Activated gamma-delta T cell treated with Interleukin-2 at 50 U/mL for 16 hours (primary cell): ENCODE results near the gene MTA3.
"Not testable (repeated sequence)": the region's sequence is repeated elsewhere in the genome, so short reads cannot be mapped to it uniquely, and the experiment has no call there.

Experiments used
- DNase-seq: peaks from one replicate; pipeline ENCODE4 v3.0.0-alpha.2; 2020

The MTA3 gene

GRCh38 chr2:42567806-42568400, 529 bp upstream of the MTA3 start:
- DNase-seq = no peak

DNA sequence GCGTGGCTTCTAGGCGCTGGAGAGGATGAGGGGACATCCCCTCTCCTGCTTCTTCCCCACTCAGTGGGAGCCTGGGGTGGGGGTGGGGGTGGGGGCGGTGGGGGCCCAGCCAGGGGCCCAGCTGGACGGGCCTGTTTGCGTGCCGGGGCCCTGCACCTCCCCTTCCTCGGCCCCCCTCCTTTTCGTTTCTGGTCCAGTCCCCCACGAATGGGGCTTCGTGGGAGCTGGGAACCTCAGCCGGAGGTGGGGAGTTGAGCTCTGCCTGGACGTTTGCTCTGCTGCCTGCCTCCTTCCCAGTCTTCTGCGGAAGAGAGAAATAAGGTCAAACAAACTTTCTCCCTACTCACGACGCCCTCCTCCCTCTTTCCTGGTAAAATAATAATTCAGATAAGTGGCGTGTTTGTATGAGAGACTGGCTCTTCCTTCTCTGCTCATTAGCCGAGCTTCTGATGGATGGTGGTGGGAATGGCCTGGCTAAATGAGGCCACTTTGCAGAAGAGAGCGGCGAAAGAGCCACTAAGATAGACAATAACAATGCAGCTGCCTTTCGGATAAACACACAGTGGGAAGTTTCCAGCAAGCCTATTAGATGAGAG, 782 bp downstream of the MTA3 start:
- DNase-seq = peak; percentile 4

GRCh38 chr2:42569883-42570282, 1.5 kb downstream of the MTA3 start:
- no peak for DNase-seq

GRCh38 chr2:42572297-42573081, 4.1 kb downstream of the MTA3 start:
- DNase-seq = no peak

- no peak for DNase-seq
Measured at GRCh38 chr2:42573256-42573655, 4.8 kb downstream of the MTA3 start.

DNA sequence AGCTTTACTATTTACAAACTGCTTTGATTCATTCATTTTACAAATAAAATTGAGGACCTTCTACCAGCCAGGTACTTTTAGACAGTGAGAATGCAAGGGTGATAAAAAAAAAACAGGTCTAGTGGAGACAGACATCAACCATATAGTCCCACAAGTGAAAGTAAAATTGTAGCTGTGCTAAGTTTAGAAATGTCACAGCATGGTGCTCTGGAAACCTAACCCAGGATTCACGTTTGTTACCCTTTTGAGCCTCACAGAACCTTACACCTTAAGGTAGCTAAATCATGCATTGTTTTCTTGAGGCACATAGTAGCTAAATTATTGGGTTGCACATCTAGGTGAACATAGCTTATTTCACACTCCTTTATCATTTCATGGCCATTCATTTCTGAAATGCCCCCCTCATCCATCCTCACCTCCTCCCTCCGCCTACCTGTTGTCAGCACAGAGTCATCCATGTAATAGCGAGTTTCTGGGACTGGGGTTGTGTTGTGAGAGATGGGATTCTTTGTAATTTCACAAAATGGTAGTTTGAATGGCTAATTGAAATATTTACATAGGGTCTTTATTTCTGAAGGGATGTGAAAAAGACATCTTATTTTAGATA, 7.1 kb downstream of the MTA3 start:
- no peak for DNase-seq

- no peak for DNase-seq
Measured at GRCh38 chr2:42578621-42579020, 10.2 kb downstream of the MTA3 start.

DNA sequence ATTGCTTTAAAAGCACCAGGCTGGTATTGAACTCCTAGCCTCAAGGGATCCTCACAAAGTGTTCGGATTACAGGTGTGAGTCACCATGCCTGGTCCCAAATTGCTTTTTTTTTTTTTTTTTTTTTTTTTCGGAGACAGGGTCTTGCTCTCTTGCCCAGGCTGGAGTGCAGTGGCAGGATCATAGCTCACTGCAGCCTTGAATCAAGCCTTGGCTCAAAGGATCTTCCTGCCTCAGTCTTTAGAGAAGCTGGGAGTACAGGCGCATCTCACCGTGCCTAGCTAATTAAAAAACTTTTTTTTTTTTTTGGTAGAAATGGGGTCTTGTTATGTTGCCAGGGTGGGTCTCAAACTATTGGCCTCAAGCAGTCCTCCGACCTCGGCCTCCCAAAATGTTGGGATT, 12.8 kb downstream of the MTA3 start:
- no peak for DNase-seq

DNA sequence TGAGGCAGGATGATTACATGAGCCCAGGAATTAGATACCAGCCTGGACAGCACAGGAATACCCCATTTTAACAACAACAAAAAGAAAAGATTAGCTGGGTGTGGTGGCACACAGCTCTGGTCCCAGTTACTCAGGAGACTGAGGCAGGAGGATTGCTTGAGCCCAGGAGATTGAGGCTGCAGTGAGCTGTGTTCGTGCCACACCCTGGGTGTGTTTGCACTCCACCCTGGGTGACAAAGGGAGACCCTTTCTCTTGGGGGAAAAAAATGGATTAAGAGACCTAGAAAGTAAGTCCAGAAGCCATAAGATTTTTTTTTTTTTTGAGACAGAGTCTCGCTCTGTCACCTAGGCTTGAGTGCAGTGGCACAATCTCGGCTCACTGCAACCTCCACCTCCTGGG, 16.2 kb downstream of the MTA3 start:
- DNase-seq = not testable (repeated sequence)

DNA sequence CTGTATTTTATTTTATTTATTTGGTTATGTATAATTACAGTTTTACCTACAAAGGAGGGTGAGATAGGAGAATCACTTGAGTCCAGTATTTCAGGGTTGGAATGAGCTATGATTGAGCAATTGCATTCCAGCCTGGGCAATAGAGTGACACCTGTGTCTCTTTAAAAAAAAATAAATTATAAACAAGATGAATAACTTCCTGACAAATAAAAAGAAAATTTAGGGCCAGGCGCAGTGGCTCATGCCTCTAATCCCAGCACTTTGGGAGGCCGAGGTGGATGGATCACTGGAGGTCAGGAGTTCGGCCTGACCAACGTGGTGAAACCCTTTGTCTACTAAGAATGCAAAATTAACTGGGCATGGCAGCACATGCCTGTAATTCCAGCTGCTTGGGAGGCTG, 17.3 kb downstream of the MTA3 start:
- no peak for DNase-seq

GRCh38 chr2:42587526-42588117, 19.2 kb downstream of the MTA3 start:
- no peak for DNase-seq

DNA sequence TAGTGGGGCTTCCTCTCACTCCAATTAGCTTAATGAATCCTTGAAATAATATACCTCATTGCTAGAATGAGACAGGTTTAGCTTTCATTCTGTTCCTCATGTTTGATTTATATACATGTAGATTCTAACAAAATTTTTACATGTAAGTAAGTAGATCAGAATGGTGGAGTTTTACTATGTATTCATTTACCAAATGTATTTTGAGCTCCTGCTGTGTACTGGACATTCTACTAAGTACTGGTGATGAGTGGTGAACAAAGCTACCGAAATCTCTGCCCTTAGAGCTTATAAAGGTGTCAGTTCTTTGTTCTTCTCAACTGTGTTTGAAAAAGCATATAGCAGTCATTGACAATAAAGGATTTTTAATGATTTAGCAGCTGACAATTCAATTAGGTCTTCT, 19.7 kb downstream of the MTA3 start:
- DNase-seq = no peak

DNA sequence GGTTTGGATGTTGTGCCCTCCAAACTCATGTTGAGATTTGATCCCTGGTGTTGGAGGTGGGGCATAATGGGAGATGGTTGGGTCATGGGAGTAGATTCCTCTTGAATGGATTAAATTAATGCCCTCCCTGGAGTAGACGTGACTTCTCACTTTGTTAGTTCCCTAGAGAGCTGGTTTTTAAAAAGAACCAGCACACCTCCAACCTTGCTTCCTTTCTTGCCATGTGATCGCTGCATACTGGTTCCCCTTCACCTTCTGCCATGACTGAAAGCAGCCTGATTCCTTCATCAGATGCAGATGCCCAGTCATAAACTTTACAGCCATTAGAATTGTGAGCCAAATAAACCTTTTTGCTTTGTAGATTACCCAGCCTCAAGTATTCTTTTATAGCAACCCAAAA, 21.7 kb downstream of the MTA3 start:
- no peak for DNase-seq

- DNase-seq = no peak
Measured at GRCh38 chr2:42593282-42593681, 24.9 kb downstream of the MTA3 start.

DNA sequence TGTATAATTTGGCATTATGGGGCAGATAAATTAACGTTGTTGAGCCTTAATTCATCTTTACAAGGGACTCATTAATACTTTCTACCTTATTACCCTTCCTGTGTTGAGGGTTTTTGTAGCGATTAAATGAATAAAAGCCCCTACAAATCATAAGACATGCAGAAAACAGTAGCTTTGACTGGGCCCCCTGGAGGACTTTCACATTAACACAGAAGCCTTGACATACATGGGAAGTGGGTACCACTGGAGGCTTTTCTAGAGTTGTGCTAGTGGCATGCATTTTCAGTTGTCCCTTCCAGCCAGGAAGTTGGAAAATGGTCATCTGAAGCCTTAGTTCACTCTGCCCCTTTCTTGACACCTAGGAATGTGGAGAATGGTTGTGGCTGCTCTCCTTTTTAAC, 30.2 kb downstream of the MTA3 start:
- DNase-seq = no peak

DNA sequence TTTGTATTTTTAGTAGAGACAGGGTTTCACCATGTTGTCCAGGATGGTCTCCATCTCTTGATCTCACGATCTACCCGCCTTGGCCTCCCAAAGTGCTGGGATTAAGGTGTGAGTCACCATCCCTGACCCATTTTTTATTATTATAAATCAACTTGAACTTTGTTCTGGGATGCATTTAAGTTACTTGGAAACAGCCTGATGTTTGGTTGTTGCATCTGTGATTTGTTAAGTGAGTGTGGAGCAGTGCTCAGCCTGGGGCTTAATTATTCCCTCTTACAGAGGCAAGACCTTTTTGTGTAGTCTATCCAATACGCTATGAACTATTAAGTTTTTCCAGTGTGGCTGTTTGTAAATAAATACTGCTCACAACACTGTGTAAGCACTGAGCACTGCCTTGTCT, 32.6 kb downstream of the MTA3 start:
- no peak for DNase-seq

DNA sequence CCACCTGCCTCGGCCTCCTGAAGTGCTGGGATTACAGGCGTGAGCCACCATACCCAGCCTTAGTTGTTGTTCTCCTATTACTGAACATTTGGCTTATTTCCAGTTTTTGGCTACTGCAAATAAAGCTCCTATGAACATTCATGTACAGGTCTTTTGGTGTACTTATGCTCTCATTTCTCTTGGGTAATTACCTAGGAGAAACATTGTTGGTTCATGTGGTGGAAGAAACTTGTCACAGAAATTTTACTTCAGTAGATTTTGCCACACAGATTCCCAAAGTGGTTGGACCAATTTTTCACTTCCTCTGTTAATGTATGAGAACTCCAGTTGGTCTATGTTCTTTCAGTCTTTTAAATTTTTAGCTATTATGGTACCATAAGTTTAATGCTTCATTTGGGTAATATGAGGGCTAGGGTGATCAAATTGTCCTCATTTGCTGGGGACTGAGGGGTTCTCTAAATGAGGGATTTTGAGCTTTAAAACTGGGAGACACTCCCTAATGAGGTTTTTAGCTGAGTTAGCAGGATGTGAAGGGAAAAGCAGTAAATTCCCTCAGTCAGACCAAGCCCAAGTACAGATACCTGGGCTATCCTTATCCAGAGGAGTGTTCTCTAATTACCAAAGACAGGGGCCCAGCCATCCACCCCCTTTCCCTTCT, 33.9 kb downstream of the MTA3 start:
- DNase-seq = no peak

DNA sequence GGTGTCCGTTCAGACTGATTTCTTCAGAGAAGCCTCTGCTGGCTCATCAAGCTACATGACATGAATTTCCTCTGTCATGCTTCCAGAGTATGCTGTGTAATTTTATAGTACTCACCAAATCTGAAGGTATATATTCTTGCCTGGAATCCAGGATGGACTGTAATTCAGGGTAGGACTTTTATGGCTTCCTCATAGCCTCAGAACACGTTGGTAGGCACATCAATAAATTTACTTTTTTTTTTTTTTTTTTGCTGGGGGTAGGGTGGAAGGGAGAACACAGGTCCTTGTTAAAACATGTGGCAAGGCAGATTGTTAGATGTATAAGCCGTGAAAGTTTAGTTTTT, 34.4 kb downstream of the MTA3 start:
- no peak for DNase-seq

DNA sequence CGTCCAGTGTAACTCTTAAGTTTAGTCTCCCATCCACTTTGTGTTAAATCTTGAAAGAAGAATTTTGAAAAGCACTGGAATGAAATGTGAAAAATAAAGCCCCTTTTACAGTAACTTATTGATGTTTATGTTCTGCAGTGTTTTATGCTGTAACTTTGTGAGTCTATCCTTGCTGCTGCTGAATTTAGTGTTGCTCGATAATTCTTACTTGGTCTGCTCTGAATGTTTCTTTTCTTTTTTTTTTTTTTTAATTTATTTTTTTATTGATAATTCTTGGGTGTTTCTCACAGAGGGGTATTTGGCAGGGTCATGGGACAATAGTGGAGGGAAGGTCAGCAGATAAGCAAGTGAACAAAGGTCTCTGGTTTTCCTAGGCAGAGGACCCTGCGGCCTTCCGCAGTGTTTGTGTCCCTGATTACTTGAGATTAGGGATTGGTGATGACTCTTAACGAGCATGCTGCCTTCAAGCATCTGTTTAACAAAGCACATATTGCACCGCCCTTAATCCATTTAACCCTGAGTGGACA, 36.0 kb downstream of the MTA3 start:
- DNase-seq = not testable (repeated sequence)

GRCh38 chr2:42606166-42606565, 37.7 kb downstream of the MTA3 start:
- not testable (repeated sequence) for DNase-seq

DNA sequence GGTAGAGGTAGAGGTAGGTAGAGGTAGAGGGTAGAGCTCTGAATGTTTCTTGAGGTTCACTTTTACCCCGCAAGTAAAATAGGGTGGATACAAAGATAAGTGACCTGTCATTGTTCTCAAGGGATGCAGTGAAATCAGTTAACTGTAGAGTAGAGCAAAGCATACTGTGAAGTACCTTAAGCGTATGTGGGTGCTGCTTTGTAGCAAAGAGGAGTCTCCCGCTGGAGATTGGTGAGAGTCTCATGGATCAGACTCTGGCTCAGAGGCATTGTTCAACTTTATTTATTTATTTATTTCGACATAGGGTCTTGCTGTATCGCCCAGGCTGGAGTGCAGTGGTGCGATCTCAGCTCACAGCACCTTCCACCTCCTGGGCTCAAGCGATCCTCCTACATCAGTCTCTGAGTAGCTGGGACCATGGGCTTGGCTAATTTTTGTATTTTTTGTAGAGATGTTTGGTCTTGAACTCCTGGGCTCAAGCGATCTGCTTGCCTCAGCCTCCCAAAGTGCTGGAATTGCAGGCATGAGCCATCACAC, 38.7 kb downstream of the MTA3 start:
- DNase-seq = no peak

DNA sequence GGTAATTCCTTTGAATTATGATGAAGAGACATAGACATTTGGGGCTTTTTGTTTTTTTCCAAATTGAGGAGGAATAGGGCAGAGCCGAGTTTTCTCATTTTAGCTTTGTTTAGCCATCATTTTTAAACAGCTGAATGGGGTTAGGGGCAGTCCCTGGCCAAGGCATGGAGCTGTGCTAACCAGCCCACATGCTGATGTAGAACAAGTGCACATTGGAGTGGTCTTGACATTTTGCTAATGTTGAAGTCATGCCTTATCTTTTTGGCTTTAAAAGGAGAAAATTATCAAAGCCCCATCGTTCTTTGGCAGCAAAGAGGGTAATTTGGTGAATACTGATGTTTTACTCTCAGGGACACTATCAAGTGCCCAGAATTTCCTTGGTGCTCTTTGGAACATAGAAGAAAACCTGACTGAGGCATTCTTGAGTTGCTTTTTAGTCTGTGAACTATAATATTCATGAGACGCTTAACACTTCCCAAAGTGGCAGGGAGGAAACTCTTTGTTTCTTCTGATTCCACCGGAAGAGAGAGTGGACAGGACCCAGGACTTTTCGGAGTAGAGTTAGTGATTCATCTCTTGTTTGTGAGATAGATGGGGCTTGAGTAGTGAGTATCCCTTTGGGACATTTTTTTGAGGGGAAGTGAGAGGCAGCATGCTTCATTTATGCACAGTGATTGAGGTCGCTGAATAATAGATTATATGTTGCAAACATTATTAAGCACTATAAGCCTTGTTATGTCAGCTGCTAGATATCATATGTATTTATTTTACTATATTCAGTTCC, 45.0 kb downstream of the MTA3 start:
- DNase-seq = no peak
